Measurements from ENCODE around the gene HEY2.
A peak's percentile ranks its signal among the peaks of the same experiment; 100 is the strongest.

DNA sequence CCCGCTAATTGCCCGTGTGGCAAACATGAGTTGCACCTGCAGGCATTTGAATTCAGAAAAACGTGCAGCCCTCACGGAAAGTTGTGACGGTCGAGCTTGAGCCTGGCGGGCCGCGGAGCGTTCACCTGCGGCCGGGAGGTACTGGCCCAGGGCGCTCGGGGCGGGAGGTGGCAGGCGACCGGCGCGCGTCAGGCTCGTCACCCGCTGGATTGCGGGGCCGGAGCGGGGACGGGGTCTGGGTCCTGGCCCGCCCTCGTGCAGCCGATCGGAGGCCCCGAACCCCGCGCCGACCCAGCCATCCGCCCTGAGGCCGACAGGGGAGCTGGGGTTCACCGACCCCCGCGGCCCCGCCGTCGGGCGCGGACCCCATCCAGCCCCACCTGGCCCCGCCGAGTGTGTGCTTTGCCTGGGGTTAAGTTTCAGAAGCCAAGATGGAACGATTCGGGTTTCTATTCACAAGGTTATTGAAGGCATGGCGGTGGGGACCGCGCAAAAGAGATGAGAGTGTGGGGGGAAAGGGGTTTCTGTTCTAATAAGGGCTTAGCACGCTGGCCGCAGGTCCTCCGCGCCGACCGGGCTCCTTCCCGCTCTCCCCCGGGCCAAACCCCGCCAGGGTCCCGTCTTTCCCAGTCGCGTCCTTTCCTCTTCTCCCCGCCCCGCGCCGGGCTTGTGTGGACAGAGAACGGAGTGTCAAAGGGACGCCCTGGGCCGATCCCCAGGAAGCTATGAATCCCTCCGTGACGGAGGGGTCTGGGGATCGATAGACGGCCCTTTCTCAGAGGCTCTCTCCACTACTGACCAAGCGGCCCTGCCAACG lies 1.6 kb upstream of the HEY2 start:
- TF ChIP-seq, protein P1, sequence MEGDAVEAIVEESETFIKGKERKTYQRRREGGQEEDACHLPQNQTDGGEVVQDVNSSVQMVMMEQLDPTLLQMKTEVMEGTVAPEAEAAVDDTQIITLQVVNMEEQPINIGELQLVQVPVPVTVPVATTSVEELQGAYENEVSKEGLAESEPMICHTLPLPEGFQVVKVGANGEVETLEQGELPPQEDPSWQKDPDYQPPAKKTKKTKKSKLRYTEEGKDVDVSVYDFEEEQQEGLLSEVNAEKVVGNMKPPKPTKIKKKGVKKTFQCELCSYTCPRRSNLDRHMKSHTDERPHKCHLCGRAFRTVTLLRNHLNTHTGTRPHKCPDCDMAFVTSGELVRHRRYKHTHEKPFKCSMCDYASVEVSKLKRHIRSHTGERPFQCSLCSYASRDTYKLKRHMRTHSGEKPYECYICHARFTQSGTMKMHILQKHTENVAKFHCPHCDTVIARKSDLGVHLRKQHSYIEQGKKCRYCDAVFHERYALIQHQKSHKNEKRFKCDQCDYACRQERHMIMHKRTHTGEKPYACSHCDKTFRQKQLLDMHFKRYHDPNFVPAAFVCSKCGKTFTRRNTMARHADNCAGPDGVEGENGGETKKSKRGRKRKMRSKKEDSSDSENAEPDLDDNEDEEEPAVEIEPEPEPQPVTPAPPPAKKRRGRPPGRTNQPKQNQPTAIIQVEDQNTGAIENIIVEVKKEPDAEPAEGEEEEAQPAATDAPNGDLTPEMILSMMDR (conservative IDR thresholded peaks at IDR 0.05; ENCODE audit: low read depth, low read length), result no peak
- TF ChIP-seq EZH2 (IDR thresholded peaks at IDR 0.05; ENCODE audit: low read length, unreplicated experiment), result peak; percentile 50

Data from PC-3 (cell line).